DOHH2 (cell line): ENCODE data around the gene SIVA1.

Source experiments
- EZH2phosphoT487 ChIP-seq: fragments of 200-600 bp; sonication (generic); IDR thresholded peaks from 2 replicates; pipeline ENCODE4 v1.6.1; 2017; ENCODE audit warnings: borderline replicate concordance, mild to moderate bottlenecking, antibody characterized with exemption, low read length, moderate library complexity, mixed read lengths
- TF ChIP-seq, protein P1 (sequence below): fragments of 200-600 bp; sonication (generic); IDR thresholded peaks from one replicate; pipeline ENCODE4 v1.5.1; 2014; ENCODE audit warnings: antibody characterized with exemption, mild to moderate bottlenecking, low read depth, low read length; ENCODE audit not compliant: poor library complexity, severe bottlenecking

DNA sequence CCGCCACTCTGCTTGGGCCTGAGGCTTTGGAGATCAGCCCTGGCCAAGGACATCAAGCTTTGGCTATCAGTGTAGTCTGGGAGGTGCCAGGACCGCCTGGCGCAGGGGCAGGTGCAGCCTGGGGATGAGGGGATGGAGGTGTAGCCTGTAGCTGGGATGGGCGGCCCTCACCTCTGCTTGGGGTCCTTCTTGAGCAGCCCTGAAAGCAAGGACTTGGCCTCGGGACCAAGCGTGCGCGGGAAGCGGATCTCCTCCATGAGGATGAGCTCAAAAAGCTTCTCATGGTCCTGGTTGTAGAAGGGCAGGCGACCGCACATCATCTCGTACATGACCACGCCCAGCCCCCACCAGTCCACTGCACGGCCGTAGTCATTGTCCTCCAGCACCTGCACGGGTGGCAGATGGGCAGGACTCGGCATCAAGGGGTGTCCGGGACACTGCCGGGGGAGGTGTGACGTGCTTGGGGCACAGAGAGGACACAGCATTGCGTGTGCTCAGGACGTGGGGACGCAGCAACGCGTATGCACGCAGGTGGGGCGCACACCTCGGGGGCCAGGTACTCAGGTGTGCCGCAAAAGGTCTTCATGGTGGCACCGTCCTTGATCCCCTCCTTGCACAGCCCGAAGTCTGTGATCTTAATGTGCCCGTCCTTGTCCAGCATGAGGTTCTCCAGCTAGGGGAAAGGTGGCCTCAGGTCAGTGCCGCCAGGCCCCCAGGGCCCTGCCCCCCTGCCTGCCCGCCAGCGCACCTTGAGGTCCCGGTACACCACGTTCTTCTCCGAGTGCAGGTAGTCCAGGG, 20.0 kb downstream of the SIVA1 start:
- TF ChIP-seq, protein P1, sequence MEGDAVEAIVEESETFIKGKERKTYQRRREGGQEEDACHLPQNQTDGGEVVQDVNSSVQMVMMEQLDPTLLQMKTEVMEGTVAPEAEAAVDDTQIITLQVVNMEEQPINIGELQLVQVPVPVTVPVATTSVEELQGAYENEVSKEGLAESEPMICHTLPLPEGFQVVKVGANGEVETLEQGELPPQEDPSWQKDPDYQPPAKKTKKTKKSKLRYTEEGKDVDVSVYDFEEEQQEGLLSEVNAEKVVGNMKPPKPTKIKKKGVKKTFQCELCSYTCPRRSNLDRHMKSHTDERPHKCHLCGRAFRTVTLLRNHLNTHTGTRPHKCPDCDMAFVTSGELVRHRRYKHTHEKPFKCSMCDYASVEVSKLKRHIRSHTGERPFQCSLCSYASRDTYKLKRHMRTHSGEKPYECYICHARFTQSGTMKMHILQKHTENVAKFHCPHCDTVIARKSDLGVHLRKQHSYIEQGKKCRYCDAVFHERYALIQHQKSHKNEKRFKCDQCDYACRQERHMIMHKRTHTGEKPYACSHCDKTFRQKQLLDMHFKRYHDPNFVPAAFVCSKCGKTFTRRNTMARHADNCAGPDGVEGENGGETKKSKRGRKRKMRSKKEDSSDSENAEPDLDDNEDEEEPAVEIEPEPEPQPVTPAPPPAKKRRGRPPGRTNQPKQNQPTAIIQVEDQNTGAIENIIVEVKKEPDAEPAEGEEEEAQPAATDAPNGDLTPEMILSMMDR: no peak
- TF ChIP-seq EZH2phosphoT487: no peak
